Measurements from ENCODE around the gene EFCAB6.
A peak's percentile ranks its signal among the peaks of the same experiment; 100 is the strongest.

EFCAB6 gene

DNA sequence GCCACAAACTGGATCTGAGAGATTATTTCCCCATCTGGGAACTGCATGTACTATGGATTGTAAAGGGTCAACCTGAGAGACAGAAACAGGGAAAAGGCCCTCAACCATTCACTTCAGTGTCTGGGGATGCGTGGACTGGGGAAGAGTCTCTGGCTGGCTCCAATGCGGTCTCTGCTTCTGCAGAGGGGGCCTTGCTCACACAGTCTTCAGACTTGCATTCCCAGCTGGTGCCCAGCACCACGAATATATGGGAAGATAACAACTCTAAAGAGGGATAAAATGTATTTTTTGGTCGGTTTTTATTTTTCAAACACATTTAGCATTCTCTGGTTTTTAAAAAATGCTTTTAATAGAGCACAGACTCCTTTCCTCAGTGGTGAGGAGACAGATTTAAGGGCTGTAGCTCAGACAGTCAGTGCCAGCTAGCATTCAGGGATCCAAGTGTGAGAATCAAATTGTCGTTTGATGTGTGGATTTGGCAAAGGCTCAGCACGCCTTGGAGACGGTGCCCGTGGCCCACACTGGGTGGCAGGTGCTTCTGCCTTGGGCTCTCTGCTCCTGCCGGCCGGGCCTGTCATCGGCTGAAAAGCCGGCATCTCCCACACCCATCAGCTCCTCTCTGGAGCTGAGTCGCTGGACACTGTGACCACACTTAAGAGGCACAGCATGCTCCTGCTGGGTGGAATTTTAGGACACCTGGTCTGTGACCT, 8.0 kb upstream of the EFCAB6 start:
- no peak for TF ChIP-seq ZFX (IDR thresholded peaks at IDR 0.05; ENCODE audit: borderline replicate concordance)
- H3K27ac ChIP-seq, result no peak overlapping the region

DNA sequence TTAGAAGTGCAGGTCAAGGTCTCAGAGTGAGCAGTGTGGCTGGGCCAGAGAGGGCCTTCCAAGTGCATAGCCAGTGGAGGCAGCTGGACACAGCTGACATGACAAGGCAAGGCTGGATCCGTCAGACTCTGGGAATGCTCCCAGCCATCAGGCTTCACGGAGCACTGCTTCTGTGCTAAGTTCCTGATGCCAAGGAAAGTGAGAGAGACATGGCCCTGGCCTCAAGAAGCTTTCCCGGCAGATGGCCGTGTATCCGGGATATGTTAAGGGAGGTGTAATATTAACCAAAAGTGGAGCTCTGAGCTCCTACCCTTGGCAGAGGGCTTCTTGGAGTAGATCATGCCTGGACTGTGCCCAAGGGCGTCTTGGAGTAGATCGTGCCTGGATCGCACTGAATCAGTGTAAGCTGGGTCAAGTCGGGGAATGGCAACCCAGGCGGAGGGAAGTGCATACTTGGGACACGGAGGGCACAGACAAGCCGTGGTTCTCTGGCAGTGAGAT, 7.4 kb upstream of the EFCAB6 start:
- no peak overlapping the region for H3K27ac ChIP-seq
- TF ChIP-seq ZFX (IDR thresholded peaks at IDR 0.05; ENCODE audit: borderline replicate concordance) (no peak), CTCF (IDR thresholded peaks at IDR 0.05) (no peak)

DNA sequence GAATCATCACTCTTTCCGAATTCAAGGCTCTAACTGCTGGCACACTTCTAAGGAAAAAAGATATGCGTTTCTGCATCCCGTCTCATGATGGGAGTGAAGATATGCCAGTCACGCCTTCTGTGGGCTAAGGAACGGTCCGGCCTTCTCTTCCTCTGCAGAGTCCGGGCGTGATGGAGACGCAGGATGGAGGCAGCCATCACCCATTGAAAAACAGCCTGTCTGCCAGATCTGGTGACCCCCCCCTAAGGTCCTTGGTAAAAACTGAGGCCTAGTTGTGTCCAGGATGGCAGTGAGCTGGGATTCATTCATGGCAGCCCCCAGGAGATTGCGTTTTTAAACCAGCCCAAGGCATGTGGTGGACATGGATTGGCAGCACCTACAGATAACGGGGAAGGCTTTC, 6.9 kb upstream of the EFCAB6 start:
- no peak overlapping the region for H3K27ac ChIP-seq
- TF ChIP-seq CTCF (IDR thresholded peaks at IDR 0.05) (no peak), ZFX (IDR thresholded peaks at IDR 0.05; ENCODE audit: borderline replicate concordance) (no peak)

- TF ChIP-seq CTCF (IDR thresholded peaks at IDR 0.05) (no peak), ZFX (IDR thresholded peaks at IDR 0.05; ENCODE audit: borderline replicate concordance) (no peak)
- no peak overlapping the region for H3K27ac ChIP-seq
These were observed 5.3 kb upstream of the EFCAB6 start for GRCh38 chr22:43817402-43817801.

DNA sequence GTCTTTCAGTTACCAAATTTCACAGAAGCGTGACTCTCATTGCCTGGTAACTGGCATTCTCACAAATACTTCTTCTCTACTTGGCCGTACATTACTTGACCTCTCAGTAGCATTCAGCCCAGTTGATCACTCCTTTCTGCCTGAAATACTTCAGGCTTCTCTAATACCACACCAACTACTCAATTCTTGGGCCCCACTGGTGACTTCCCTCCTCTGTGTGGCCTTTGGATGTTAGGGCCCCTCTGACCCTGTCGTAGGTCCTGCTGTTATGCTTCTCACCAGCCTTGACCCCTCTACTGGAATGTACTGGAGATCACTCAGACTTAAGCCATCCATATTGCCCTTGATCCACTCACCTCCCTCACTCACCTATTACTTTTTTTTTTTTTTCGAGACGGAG, 2.2 kb upstream of the EFCAB6 start:
- H3K27ac ChIP-seq, result no peak overlapping the region
- TF ChIP-seq ZFX (IDR thresholded peaks at IDR 0.05; ENCODE audit: borderline replicate concordance), result no peak
- TF ChIP-seq CTCF (IDR thresholded peaks at IDR 0.05), result no peak

GRCh38 chr22:43812890-43813289, 785 bp upstream of the EFCAB6 start:
- peak overlapping the region; percentile 67 for H3K27ac ChIP-seq
- TF ChIP-seq ZFX (IDR thresholded peaks at IDR 0.05; ENCODE audit: borderline replicate concordance) (no peak), CTCF (IDR thresholded peaks at IDR 0.05) (no peak)

DNA sequence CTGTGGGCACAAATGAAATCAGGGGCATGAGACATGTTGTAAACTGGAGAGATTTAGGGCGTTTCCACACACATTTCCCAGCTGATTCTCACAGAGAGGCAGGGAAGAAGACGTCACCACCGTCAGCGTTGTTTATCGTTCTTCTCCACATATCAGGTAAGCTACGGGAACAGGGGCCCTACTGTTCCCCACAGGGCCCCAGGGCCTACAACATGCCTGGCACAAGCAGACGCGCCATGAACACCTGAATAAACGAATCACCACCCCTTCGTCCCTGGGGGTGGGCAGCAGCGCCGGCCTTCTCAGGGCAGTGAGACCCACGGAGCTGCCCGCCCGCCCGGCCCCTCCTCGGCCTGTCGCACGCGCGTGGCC, 342 bp downstream of the EFCAB6 start:
- peak overlapping the region; percentile 67 for H3K27ac ChIP-seq
- no peak for TF ChIP-seq ZFX (IDR thresholded peaks at IDR 0.05; ENCODE audit: borderline replicate concordance)
- no peak for TF ChIP-seq CTCF (IDR thresholded peaks at IDR 0.05)
